Measurements from ENCODE around the gene CDKN1C. TPM values are rescaled to one million over a fixed set of nuclear protein-coding genes. Genes with fewer than 3 reads are reported as not detected.

Gene CDKN1C
- total and polyA plus RNA-seq, 2 experiments from 2014 or later: 0.38 to 0.43 TPM

GRCh38 chr11:2881076-2881980 is 4.2 kb downstream of the CDKN1C start:
- Histone ChIP-seq H3K9ac (no peak overlapping the region), H3K9me3 (ENCODE audit: low read depth) (no peaks in the 10 kb centered on the region), H2AFZ (no peak overlapping the region), H3K36me3 (ENCODE audit: low read depth) (no peaks in the 10 kb centered on the region), H3K4me2 (ENCODE audit: unreplicated experiment) (no peak overlapping the region), H3K9me2 (ENCODE audit: insufficient read depth) (no peaks in the 10 kb centered on the region), H3K79me2 (ENCODE audit: insufficient read depth) (no peaks in the 10 kb centered on the region), H3K4me3 (no peak overlapping the region), H3K27me3 (replicated peaks; ENCODE audit: insufficient read depth) (peaks cover 20% of the 10 kb centered on the region), H3K27ac (no peak overlapping the region), H3K4me1 (ENCODE audit: insufficient read depth) (no peaks in the 10 kb centered on the region), H4K20me1 (ENCODE audit: insufficient read depth) (no peaks in the 10 kb centered on the region), H3F3A (ENCODE audit: insufficient read depth) (no peaks in the 10 kb centered on the region)
- 80 to 81% methylated on average over 19 of the region's 19 CpGs for WGBS, 2 experiments (ENCODE audit: low coverage in 1 of 2, low lambda C conversion rate in 2 of 2, missing lambda C conversion rate in 2 of 2)
- in situ Hi-C loops (cut with MboI): loop anchor here (25.0 kb wide), 2 partner anchors 569 to 694 kb away; partner anchors contain the start of genes C11orf21 and TSPAN32
- TF ChIP-seq EZH2 (IDR thresholded peaks at IDR 0.05; ENCODE audit: insufficient read depth, poor library complexity, severe bottlenecking): no peak
- no peak for TF ChIP-seq EZH2phosphoT487 (IDR thresholded peaks at IDR 0.05; ENCODE audit: insufficient read depth, low read depth)
- DNase-seq: no peak

GRCh38 chr11:2880646-2881045 is 4.9 kb downstream of the CDKN1C start:
- TF ChIP-seq EZH2 (IDR thresholded peaks at IDR 0.05; ENCODE audit: insufficient read depth, poor library complexity, severe bottlenecking) (no peak), EZH2phosphoT487 (IDR thresholded peaks at IDR 0.05; ENCODE audit: insufficient read depth, low read depth) (no peak)
- Histone ChIP-seq H3K79me2 (ENCODE audit: insufficient read depth) (no peaks in the 10 kb centered on the region), H3K4me3 (no peak overlapping the region), H3K4me1 (ENCODE audit: insufficient read depth) (no peaks in the 10 kb centered on the region), H3K9ac (no peak overlapping the region), H3K27me3 (replicated peaks; ENCODE audit: insufficient read depth) (peaks cover 20% of the 10 kb centered on the region), H3K9me3 (ENCODE audit: low read depth) (no peaks in the 10 kb centered on the region), H3K36me3 (ENCODE audit: low read depth) (no peaks in the 10 kb centered on the region), H4K20me1 (ENCODE audit: insufficient read depth) (no peaks in the 10 kb centered on the region), H3K4me2 (ENCODE audit: unreplicated experiment) (no peak overlapping the region), H2AFZ (no peak overlapping the region), H3F3A (ENCODE audit: insufficient read depth) (no peaks in the 10 kb centered on the region), H3K9me2 (ENCODE audit: insufficient read depth) (no peaks in the 10 kb centered on the region), H3K27ac (no peak overlapping the region)
- DNase-seq: no peak
- in situ Hi-C loops (cut with MboI): loop anchor here (25.0 kb wide), 2 partner anchors 568 to 693 kb away; partner anchors contain the start of genes C11orf21 and TSPAN32
- 78 to 82% methylated on average over 7 of the region's 7 CpGs for WGBS, 2 experiments (ENCODE audit: low coverage in 1 of 2, low lambda C conversion rate in 2 of 2, missing lambda C conversion rate in 2 of 2)

GRCh38 chr11:2878782-2879181 is 6.8 kb downstream of the CDKN1C start:
- Histone ChIP-seq H3K4me1 (ENCODE audit: insufficient read depth) (no peaks in the 10 kb centered on the region), H2AFZ (no peak overlapping the region), H3K4me2 (ENCODE audit: unreplicated experiment) (no peak overlapping the region), H3K9me2 (ENCODE audit: insufficient read depth) (no peaks in the 10 kb centered on the region), H4K20me1 (ENCODE audit: insufficient read depth) (no peaks in the 10 kb centered on the region), H3K9me3 (ENCODE audit: low read depth) (no peaks in the 10 kb centered on the region), H3K4me3 (no peak overlapping the region), H3K9ac (no peak overlapping the region), H3F3A (ENCODE audit: insufficient read depth) (no peaks in the 10 kb centered on the region), H3K27ac (no peak overlapping the region), H3K27me3 (replicated peaks; ENCODE audit: insufficient read depth) (peaks cover 15% of the 10 kb centered on the region), H3K79me2 (ENCODE audit: insufficient read depth) (no peaks in the 10 kb centered on the region), H3K36me3 (ENCODE audit: low read depth) (no peaks in the 10 kb centered on the region)
- no peak for TF ChIP-seq EZH2phosphoT487 (IDR thresholded peaks at IDR 0.05; ENCODE audit: insufficient read depth, low read depth)
- TF ChIP-seq EZH2 (IDR thresholded peaks at IDR 0.05; ENCODE audit: insufficient read depth, poor library complexity, severe bottlenecking): no peak
- WGBS, 2 experiments (ENCODE audit: low coverage in 1 of 2, low lambda C conversion rate in 2 of 2, missing lambda C conversion rate in 2 of 2): 83 to 87% methylated on average over 8 of the region's 8 CpGs
- in situ Hi-C loops (cut with MboI): loop anchor here (25.0 kb wide), 2 partner anchors 566 to 691 kb away; partner anchors contain the start of genes C11orf21 and TSPAN32
- no peak for DNase-seq

- Histone ChIP-seq H3K36me3 (ENCODE audit: low read depth) (no peaks in the 10 kb centered on the region), H3F3A (ENCODE audit: insufficient read depth) (no peaks in the 10 kb centered on the region), H4K20me1 (ENCODE audit: insufficient read depth) (no peaks in the 10 kb centered on the region), H2AFZ (no peak overlapping the region), H3K4me3 (no peak overlapping the region), H3K27me3 (replicated peaks; ENCODE audit: insufficient read depth) (0 out of 2 replicates have a peak, but pooled peaks cover 2% of the 10 kb centered on the region), H3K4me2 (ENCODE audit: unreplicated experiment) (no peak overlapping the region), H3K27ac (no peak overlapping the region), H3K9me3 (ENCODE audit: low read depth) (no peaks in the 10 kb centered on the region), H3K9me2 (ENCODE audit: insufficient read depth) (no peaks in the 10 kb centered on the region), H3K9ac (no peak overlapping the region), H3K4me1 (ENCODE audit: insufficient read depth) (no peaks in the 10 kb centered on the region), H3K79me2 (ENCODE audit: insufficient read depth) (no peaks in the 10 kb centered on the region)
- WGBS, 2 experiments (ENCODE audit: low coverage in 1 of 2, low lambda C conversion rate in 2 of 2, missing lambda C conversion rate in 2 of 2): 78 to 83% methylated on average over 6 of the region's 6 CpGs
- in situ Hi-C loops (cut with MboI): loop anchor here (25.0 kb wide), 2 partner anchors 565 to 690 kb away; partner anchors contain the start of genes C11orf21 and TSPAN32
- DNase-seq: no peak
- TF ChIP-seq EZH2phosphoT487 (IDR thresholded peaks at IDR 0.05; ENCODE audit: insufficient read depth, low read depth): no peak
- TF ChIP-seq EZH2 (IDR thresholded peaks at IDR 0.05; ENCODE audit: insufficient read depth, poor library complexity, severe bottlenecking): no peak
Observed at GRCh38 chr11:2877474-2877873, 8.1 kb downstream of the CDKN1C start.

Data from GM23248 (cell line).